GM23338 (cell line): ENCODE measurements around the gene VPS41. TPM values are rescaled to one million over a fixed set of nuclear protein-coding genes. Genes with fewer than 3 reads are reported as not detected.

Source experiments
- ATAC-seq: fragments of 200-7000 bp; cut with Tn5 transposase; 3 replicates; pipeline ENCODE4 v1.9.1; 2020
- DNase-seq: peaks from one replicate; pipeline ENCODE4 v3.0.0-alpha.2; 2015; ENCODE audit warnings: low spot score
- H2AFZ ChIP-seq: fragments of 200-600 bp; sonication (generic); 2 replicates; pipeline ENCODE4 v1.8.0; 2016; ENCODE audit warnings: antibody characterized with exemption, mild to moderate bottlenecking, moderate library complexity
- H3F3A ChIP-seq: fragments of 200-600 bp; sonication (generic); replicated peaks from 2 replicates; pipeline ENCODE4 v1.8.0; 2017; ENCODE audit warnings: antibody characterized with exemption, mixed run types, low read depth
- H3K27ac ChIP-seq: fragments of 200-600 bp; sonication (generic); 2 replicates; pipeline ENCODE4 v1.6.1; 2016; ENCODE audit warnings: low read depth
- H3K27me3 ChIP-seq: fragments of 200-600 bp; sonication (generic); 2 replicates; pipeline ENCODE4 v1.8.0; 2016; ENCODE audit warnings: mild to moderate bottlenecking, mixed run types, moderate library complexity; ENCODE audit not compliant: insufficient read depth
- H3K36me3 ChIP-seq: fragments of 200-600 bp; sonication (generic); 2 replicates; pipeline ENCODE4 v1.8.0; 2016; ENCODE audit warnings: mild to moderate bottlenecking; ENCODE audit not compliant: insufficient read depth
- H3K4me1 ChIP-seq: fragments of 200-600 bp; sonication (generic); 2 replicates; pipeline ENCODE4 v1.8.0; 2016; ENCODE audit warnings: mild to moderate bottlenecking, moderate library complexity; ENCODE audit not compliant: insufficient read depth
- H3K4me2 ChIP-seq: fragments of 200-600 bp; sonication (generic); 2 replicates; pipeline ENCODE4 v1.7.1; 2017; ENCODE audit warnings: mixed run types
- H3K4me3 ChIP-seq: fragments of 200-600 bp; sonication (generic); 2 replicates; pipeline ENCODE4 v1.6.1; 2016; ENCODE audit warnings: mixed run types
- H3K79me2 ChIP-seq: fragments of 200-600 bp; sonication (generic); replicated peaks from 2 replicates; pipeline ENCODE4 v1.8.0; 2017; ENCODE audit warnings: mild to moderate bottlenecking; ENCODE audit not compliant: insufficient read depth
- H3K9me2 ChIP-seq: fragments of 200-600 bp; sonication (generic); 2 replicates; pipeline ENCODE4 v1.8.0; 2017; ENCODE audit not compliant: insufficient read depth
- H4K20me1 ChIP-seq: fragments of 200-600 bp; sonication (generic); replicated peaks from 2 replicates; pipeline ENCODE4 v1.8.0; 2017; ENCODE audit warnings: mild to moderate bottlenecking; ENCODE audit not compliant: insufficient read depth
- H3K27ac Mint-ChIP-seq: 2 replicates; pipeline ENCODE4 v1.8.0; 2020; ENCODE audit warnings: inconsistent platforms, mild to moderate bottlenecking, moderate library complexity, mixed read lengths
- H3K27me3 Mint-ChIP-seq: 3 replicates; pipeline ENCODE4 v1.8.0; 2022; ENCODE audit warnings: low read depth, mild to moderate bottlenecking, moderate library complexity, mixed read lengths, inconsistent platforms; ENCODE audit not compliant: insufficient read depth, poor library complexity
- H3K36me3 Mint-ChIP-seq: 3 replicates; pipeline ENCODE4 v1.8.0; 2021; ENCODE audit warnings: low read depth, mild to moderate bottlenecking, inconsistent platforms, moderate library complexity, mixed read lengths
- H3K4me1 Mint-ChIP-seq: 3 replicates; pipeline ENCODE4 v1.8.0; 2020; ENCODE audit warnings: mild to moderate bottlenecking, inconsistent platforms, mixed read lengths
- H3K4me3 Mint-ChIP-seq: 3 replicates; pipeline ENCODE4 v1.8.0; 2021; ENCODE audit warnings: moderate library complexity, mild to moderate bottlenecking, inconsistent platforms, mixed read lengths
- H3K9me3 Mint-ChIP-seq: 3 replicates; pipeline ENCODE4 v1.8.0; 2020; ENCODE audit warnings: moderate library complexity, mild to moderate bottlenecking, inconsistent platforms, mixed read lengths
- CREB1 ChIP-seq: fragments of 250-450 bp; sonication (Bioruptor Pico); IDR thresholded peaks from 2 replicates; pipeline ENCODE4 v1.5.0; 2020; ENCODE audit warnings: low read depth, mild to moderate bottlenecking, moderate library complexity
- EZH2 ChIP-seq: fragments of 200-600 bp; sonication (generic); IDR thresholded peaks from one replicate; pipeline ENCODE4 v1.8.0; 2017; ENCODE audit warnings: antibody characterized with exemption, mild to moderate bottlenecking, low read depth; ENCODE audit not compliant: unreplicated experiment
- EZH2phosphoT487 ChIP-seq: fragments of 200-600 bp; sonication (generic); IDR thresholded peaks from one replicate; pipeline ENCODE4 v1.8.1; 2018; ENCODE audit warnings: antibody characterized with exemption; ENCODE audit not compliant: unreplicated experiment
- JUNB ChIP-seq: IDR thresholded peaks from one replicate; pipeline ENCODE4 v1.6.1; 2016; ENCODE audit warnings: antibody characterized with exemption; ENCODE audit not compliant: unreplicated experiment
- POLR2AphosphoS5 ChIP-seq: IDR thresholded peaks from 2 replicates; pipeline ENCODE4 v1.6.1; 2016; ENCODE audit warnings: antibody characterized with exemption, low read depth
- STAT1 ChIP-seq: IDR thresholded peaks from one replicate; pipeline ENCODE4 v1.6.1; 2016; ENCODE audit warnings: antibody characterized with exemption; ENCODE audit not compliant: unreplicated experiment
- ZNF114 ChIP-seq: fragments of 250-450 bp; sonication (Bioruptor Pico); IDR thresholded peaks from 2 replicates; pipeline ENCODE4 v1.5.0; 2020; ENCODE audit warnings: mild to moderate bottlenecking, moderate library complexity
- ZNF331 ChIP-seq: fragments of 250-450 bp; sonication (Bioruptor Pico); IDR thresholded peaks from 2 replicates; pipeline ENCODE4 v1.5.0; 2020; ENCODE audit warnings: low read depth, mild to moderate bottlenecking, moderate library complexity
- polyA plus RNA-seq: library from polyadenylated mRNA; unstranded; fragments of >200 nt; fragmentation: Nextera tagmentation; extraction: Ambion mirVana; gene quantifications from 2 replicates; pipeline ENCODE4 v1.2.1, GENCODE V29; 2016
- total RNA-seq: library from RNA; depleted of rRNA; stranded (reverse); fragments of >200 nt; shearing (Covaris generic); gene quantifications from 2 replicates; pipeline ENCODE4 v1.2.3, GENCODE V29; 2014
- TF ChIP-seq, protein P1 (sequence below): fragments of 250-450 bp; sonication (Bioruptor Pico); IDR thresholded peaks from 2 replicates; pipeline ENCODE4 v1.5.0; 2020; ENCODE audit warnings: mild to moderate bottlenecking, moderate library complexity
- TF ChIP-seq, protein P2 (sequence below): IDR thresholded peaks from 2 replicates; pipeline ENCODE4 v1.6.1; 2016; ENCODE audit warnings: antibody characterized with exemption
- TF ChIP-seq, protein P3 (sequence below), 2 experiments: fragments of 200-600 bp in 1 of 2; sonication (generic) in 1 of 2; conservative IDR thresholded peaks; 2 replicates each; pipeline versions ENCODE4 v1.5.1 to v1.6.1; 2016 to 2017; ENCODE audit warnings: antibody characterized with exemption in 2 of 2, low read depth in 2 of 2, mild to moderate bottlenecking in 2 of 2, moderate library complexity in 1 of 2

VPS41 gene
- total and polyA plus RNA-seq, 2 experiments from 2014 or later = 20.2 to 41.2 TPM

DNA sequence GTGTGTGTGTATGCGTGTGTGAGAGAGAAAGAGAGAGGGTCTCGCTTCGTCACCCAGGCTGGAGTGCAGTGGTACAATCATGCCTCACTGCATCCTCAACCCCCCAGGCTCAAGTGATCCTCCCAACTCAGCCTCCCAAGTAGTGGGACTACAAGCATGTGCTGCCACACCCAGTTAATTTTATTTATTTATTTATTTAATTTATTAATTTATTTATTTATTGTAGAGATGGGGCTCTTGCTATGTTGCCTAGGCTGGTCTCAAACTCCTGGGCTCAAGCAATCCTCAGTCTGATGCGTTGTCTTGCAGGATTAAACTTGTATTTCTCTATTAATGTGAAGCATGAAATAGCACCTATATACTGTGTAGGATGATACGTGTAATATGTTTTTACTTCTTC is 46.9 kb upstream of the VPS41 start:
- no peaks in the 10 kb centered on the region for H3F3A ChIP-seq
- no peak overlapping the region for H3K27ac ChIP-seq
- TF ChIP-seq, protein P1, sequence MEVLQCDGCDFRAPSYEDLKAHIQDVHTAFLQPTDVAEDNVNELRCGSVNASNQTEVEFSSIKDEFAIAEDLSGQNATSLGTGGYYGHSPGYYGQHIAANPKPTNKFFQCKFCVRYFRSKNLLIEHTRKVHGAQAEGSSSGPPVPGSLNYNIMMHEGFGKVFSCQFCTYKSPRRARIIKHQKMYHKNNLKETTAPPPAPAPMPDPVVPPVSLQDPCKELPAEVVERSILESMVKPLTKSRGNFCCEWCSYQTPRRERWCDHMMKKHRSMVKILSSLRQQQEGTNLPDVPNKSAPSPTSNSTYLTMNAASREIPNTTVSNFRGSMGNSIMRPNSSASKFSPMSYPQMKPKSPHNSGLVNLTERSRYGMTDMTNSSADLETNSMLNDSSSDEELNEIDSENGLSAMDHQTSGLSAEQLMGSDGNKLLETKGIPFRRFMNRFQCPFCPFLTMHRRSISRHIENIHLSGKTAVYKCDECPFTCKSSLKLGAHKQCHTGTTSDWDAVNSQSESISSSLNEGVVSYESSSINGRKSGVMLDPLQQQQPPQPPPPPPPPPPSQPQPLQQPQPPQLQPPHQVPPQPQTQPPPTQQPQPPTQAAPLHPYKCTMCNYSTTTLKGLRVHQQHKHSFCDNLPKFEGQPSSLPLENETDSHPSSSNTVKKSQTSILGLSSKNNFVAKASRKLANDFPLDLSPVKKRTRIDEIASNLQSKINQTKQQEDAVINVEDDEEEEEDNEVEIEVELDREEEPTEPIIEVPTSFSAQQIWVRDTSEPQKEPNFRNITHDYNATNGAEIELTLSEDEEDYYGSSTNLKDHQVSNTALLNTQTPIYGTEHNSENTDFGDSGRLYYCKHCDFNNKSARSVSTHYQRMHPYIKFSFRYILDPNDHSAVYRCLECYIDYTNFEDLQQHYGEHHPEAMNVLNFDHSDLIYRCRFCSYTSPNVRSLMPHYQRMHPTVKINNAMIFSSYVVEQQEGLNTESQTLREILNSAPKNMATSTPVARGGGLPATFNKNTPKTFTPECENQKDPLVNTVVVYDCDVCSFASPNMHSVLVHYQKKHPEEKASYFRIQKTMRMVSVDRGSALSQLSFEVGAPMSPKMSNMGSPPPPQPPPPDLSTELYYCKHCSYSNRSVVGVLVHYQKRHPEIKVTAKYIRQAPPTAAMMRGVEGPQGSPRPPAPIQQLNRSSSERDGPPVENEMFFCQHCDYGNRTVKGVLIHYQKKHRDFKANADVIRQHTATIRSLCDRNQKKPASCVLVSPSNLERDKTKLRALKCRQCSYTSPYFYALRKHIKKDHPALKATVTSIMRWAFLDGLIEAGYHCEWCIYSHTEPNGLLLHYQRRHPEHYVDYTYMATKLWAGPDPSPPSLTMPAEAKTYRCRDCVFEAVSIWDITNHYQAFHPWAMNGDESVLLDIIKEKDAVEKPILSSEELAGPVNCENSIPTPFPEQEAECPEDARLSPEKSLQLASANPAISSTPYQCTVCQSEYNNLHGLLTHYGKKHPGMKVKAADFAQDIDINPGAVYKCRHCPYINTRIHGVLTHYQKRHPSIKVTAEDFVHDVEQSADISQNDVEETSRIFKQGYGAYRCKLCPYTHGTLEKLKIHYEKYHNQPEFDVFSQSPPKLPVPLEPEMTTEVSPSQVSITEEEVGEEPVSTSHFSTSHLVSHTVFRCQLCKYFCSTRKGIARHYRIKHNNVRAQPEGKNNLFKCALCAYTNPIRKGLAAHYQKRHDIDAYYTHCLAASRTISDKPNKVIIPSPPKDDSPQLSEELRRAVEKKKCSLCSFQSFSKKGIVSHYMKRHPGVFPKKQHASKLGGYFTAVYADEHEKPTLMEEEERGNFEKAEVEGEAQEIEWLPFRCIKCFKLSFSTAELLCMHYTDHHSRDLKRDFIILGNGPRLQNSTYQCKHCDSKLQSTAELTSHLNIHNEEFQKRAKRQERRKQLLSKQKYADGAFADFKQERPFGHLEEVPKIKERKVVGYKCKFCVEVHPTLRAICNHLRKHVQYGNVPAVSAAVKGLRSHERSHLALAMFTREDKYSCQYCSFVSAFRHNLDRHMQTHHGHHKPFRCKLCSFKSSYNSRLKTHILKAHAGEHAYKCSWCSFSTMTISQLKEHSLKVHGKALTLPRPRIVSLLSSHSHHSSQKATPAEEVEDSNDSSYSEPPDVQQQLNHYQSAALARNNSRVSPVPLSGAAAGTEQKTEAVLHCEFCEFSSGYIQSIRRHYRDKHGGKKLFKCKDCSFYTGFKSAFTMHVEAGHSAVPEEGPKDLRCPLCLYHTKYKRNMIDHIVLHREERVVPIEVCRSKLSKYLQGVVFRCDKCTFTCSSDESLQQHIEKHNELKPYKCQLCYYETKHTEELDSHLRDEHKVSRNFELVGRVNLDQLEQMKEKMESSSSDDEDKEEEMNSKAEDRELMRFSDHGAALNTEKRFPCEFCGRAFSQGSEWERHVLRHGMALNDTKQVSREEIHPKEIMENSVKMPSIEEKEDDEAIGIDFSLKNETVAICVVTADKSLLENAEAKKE (CRISPR knock-in tag) = no peak
- TF ChIP-seq STAT1 = no peak
- TF ChIP-seq EZH2phosphoT487 = no peak
- TF ChIP-seq EZH2 = no peak
- TF ChIP-seq ZNF331 (CRISPR knock-in tag) = no peak
- no peak for TF ChIP-seq ZNF114 (CRISPR knock-in tag)
- no peak for TF ChIP-seq POLR2AphosphoS5
- TF ChIP-seq, protein P2, sequence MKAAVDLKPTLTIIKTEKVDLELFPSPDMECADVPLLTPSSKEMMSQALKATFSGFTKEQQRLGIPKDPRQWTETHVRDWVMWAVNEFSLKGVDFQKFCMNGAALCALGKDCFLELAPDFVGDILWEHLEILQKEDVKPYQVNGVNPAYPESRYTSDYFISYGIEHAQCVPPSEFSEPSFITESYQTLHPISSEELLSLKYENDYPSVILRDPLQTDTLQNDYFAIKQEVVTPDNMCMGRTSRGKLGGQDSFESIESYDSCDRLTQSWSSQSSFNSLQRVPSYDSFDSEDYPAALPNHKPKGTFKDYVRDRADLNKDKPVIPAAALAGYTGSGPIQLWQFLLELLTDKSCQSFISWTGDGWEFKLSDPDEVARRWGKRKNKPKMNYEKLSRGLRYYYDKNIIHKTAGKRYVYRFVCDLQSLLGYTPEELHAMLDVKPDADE = no peak
- no peak for TF ChIP-seq CREB1 (CRISPR knock-in tag)
- no peak for TF ChIP-seq JUNB
- TF ChIP-seq, protein P3, sequence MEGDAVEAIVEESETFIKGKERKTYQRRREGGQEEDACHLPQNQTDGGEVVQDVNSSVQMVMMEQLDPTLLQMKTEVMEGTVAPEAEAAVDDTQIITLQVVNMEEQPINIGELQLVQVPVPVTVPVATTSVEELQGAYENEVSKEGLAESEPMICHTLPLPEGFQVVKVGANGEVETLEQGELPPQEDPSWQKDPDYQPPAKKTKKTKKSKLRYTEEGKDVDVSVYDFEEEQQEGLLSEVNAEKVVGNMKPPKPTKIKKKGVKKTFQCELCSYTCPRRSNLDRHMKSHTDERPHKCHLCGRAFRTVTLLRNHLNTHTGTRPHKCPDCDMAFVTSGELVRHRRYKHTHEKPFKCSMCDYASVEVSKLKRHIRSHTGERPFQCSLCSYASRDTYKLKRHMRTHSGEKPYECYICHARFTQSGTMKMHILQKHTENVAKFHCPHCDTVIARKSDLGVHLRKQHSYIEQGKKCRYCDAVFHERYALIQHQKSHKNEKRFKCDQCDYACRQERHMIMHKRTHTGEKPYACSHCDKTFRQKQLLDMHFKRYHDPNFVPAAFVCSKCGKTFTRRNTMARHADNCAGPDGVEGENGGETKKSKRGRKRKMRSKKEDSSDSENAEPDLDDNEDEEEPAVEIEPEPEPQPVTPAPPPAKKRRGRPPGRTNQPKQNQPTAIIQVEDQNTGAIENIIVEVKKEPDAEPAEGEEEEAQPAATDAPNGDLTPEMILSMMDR (conservative IDR thresholded peaks at IDR 0.05; ENCODE audit: low read depth in 2 of 2) = no peak
- no peak overlapping the region for H2AFZ ChIP-seq
- Mint-ChIP-seq H3K36me3 (no peaks in the 10 kb centered on the region), H3K27me3 (peaks cover 4% of the 10 kb centered on the region), H3K4me3 (no peak overlapping the region), H3K4me1 (0 out of 3 replicates have a peak, but pooled peaks cover 2% of the 10 kb centered on the region), H3K9me3 (no peaks in the 10 kb centered on the region), H3K27ac (no peak overlapping the region)
- H3K4me2 ChIP-seq = no peak overlapping the region
- H3K4me3 ChIP-seq = no peak overlapping the region
- H3K36me3 ChIP-seq = no peaks in the 10 kb centered on the region
- H3K4me1 ChIP-seq = no peaks in the 10 kb centered on the region
- no peaks in the 10 kb centered on the region for H3K27me3 ChIP-seq
- no peaks in the 10 kb centered on the region for H3K9me2 ChIP-seq
- ATAC-seq = no peak
- no peaks in the 10 kb centered on the region for H3K79me2 ChIP-seq
- H4K20me1 ChIP-seq = no peaks in the 10 kb centered on the region
- no peak for DNase-seq
